ENCODE data around the gene NEO1. TPM values are rescaled to one million over a fixed set of nuclear protein-coding genes. Genes with fewer than 3 reads are reported as not detected.

Gene NEO1
- total RNA-seq, 1 donor: 55.4 TPM

- TF ChIP-seq CTCF (IDR thresholded peaks at IDR 0.05; ENCODE audit: extremely low read depth, low read depth, low read length): no peak
- no peaks in the 10 kb centered on the region for H3K27me3 ChIP-seq (ENCODE audit: insufficient read depth, low read length)
- H2AFZ ChIP-seq (ENCODE audit: low read length): no peak overlapping the region
- H3K9me3 ChIP-seq (ENCODE audit: low read depth, low read length): no peaks in the 10 kb centered on the region
- no peak overlapping the region for H3K4me3 ChIP-seq (ENCODE audit: insufficient read depth, low read length)
- no peak overlapping the region for H3K27ac ChIP-seq (ENCODE audit: low read depth, low read length)
- no peaks in the 10 kb centered on the region for H3K4me1 ChIP-seq (ENCODE audit: insufficient read depth, low read length)
- H3K36me3 ChIP-seq (ENCODE audit: insufficient read depth, low read length): no peaks in the 10 kb centered on the region
- H4K20me1 ChIP-seq (ENCODE audit: insufficient read depth, low read length): no peaks in the 10 kb centered on the region
- H3K4me2 ChIP-seq (ENCODE audit: insufficient read depth, low read length): no peak overlapping the region
- no peaks in the 10 kb centered on the region for H3K79me2 ChIP-seq (ENCODE audit: insufficient read depth, low read length)
- no peak for DNase-seq (ENCODE audit: insufficient read length, low spot score, missing footprints)
Measured at GRCh38 chr15:73303636-73304035, 251.4 kb downstream of the NEO1 start.

GRCh38 chr15:73305331-73306211, 253.3 kb downstream of the NEO1 start:
- Histone ChIP-seq H3K9me3 (ENCODE audit: low read depth, low read length) (no peaks in the 10 kb centered on the region), H3K36me3 (ENCODE audit: insufficient read depth, low read length) (no peaks in the 10 kb centered on the region), H3K79me2 (ENCODE audit: insufficient read depth, low read length) (no peaks in the 10 kb centered on the region), H3K4me3 (ENCODE audit: insufficient read depth, low read length) (no peak overlapping the region), H3K4me2 (ENCODE audit: insufficient read depth, low read length) (no peak overlapping the region), H3K27me3 (ENCODE audit: insufficient read depth, low read length) (no peaks in the 10 kb centered on the region), H4K20me1 (ENCODE audit: insufficient read depth, low read length) (no peaks in the 10 kb centered on the region), H3K27ac (ENCODE audit: low read depth, low read length) (no peak overlapping the region), H2AFZ (ENCODE audit: low read length) (no peak overlapping the region), H3K4me1 (ENCODE audit: insufficient read depth, low read length) (no peaks in the 10 kb centered on the region)
- TF ChIP-seq CTCF (IDR thresholded peaks at IDR 0.05; ENCODE audit: extremely low read depth, low read depth, low read length): peak; percentile 78
- DNase-seq (ENCODE audit: insufficient read length, low spot score, missing footprints): peak; percentile 81

- no peaks in the 10 kb centered on the region for H3K9me3 ChIP-seq (ENCODE audit: low read depth, low read length)
- H3K4me3 ChIP-seq (ENCODE audit: insufficient read depth, low read length): no peak overlapping the region
- no peak for DNase-seq (ENCODE audit: insufficient read length, low spot score, missing footprints)
- no peak for TF ChIP-seq CTCF (IDR thresholded peaks at IDR 0.05; ENCODE audit: extremely low read depth, low read depth, low read length)
- no peak overlapping the region for H3K27ac ChIP-seq (ENCODE audit: low read depth, low read length)
- no peaks in the 10 kb centered on the region for H4K20me1 ChIP-seq (ENCODE audit: insufficient read depth, low read length)
- H2AFZ ChIP-seq (ENCODE audit: low read length): no peak overlapping the region
- no peaks in the 10 kb centered on the region for H3K36me3 ChIP-seq (ENCODE audit: insufficient read depth, low read length)
- H3K79me2 ChIP-seq (ENCODE audit: insufficient read depth, low read length): no peaks in the 10 kb centered on the region
- no peak overlapping the region for H3K4me2 ChIP-seq (ENCODE audit: insufficient read depth, low read length)
- H3K27me3 ChIP-seq (ENCODE audit: insufficient read depth, low read length): no peaks in the 10 kb centered on the region
- no peaks in the 10 kb centered on the region for H3K4me1 ChIP-seq (ENCODE audit: insufficient read depth, low read length)
Measured at GRCh38 chr15:73308305-73308704, 256.0 kb downstream of the NEO1 start.

GRCh38 chr15:73313861-73314260, 261.6 kb downstream of the NEO1 start:
- DNase-seq (ENCODE audit: insufficient read length, low spot score, missing footprints): no peak
- Histone ChIP-seq H3K4me3 (ENCODE audit: insufficient read depth, low read length) (no peak overlapping the region), H4K20me1 (ENCODE audit: insufficient read depth, low read length) (no peaks in the 10 kb centered on the region), H3K79me2 (ENCODE audit: insufficient read depth, low read length) (no peaks in the 10 kb centered on the region), H3K27me3 (ENCODE audit: insufficient read depth, low read length) (peaks cover 3% of the 10 kb centered on the region), H2AFZ (ENCODE audit: low read length) (no peak overlapping the region), H3K9me3 (ENCODE audit: low read depth, low read length) (no peaks in the 10 kb centered on the region), H3K36me3 (ENCODE audit: insufficient read depth, low read length) (no peaks in the 10 kb centered on the region), H3K4me2 (ENCODE audit: insufficient read depth, low read length) (no peak overlapping the region), H3K4me1 (ENCODE audit: insufficient read depth, low read length) (no peaks in the 10 kb centered on the region), H3K27ac (ENCODE audit: low read depth, low read length) (no peak overlapping the region)
- no peak for TF ChIP-seq CTCF (IDR thresholded peaks at IDR 0.05; ENCODE audit: extremely low read depth, low read depth, low read length)

All from osteoblast (primary cell).